K562 (cell line): ENCODE results near the gene DMXL1. TPM values are rescaled to one million over a fixed set of nuclear protein-coding genes. Genes with fewer than 3 reads are reported as not detected.

ENCODE experiments used
- BACH1 ChIP-seq: fragments of 200-800 bp; sonication (Bioruptor generic); IDR thresholded peaks from 2 replicates; pipeline ENCODE4 v1.6.1; 2016; ENCODE audit warnings: missing genetic modification characterization, missing compliant biosample characterization
- CHCHD3 ChIP-seq: fragments of 250-450 bp; sonication (Bioruptor Pico); IDR thresholded peaks from 2 replicates; pipeline ENCODE4 v2.1.2; 2022; ENCODE audit warnings: mild to moderate bottlenecking
- CHD1 ChIP-seq: fragments of 200-600 bp; sonication (generic); IDR thresholded peaks from one replicate; pipeline ENCODE4 v1.6.1; 2012; ENCODE audit warnings: mild to moderate bottlenecking, moderate library complexity, low read length, inconsistent platforms
- FOXK2 ChIP-seq, 2 experiments: fragments of 450-650 bp; IDR thresholded peaks in 1 of 2; conservative IDR thresholded peaks in 1 of 2; 2 replicates each; pipeline ENCODE4 v1.6.1; 2016; ENCODE audit warnings: low read depth in 2 of 2, mild to moderate bottlenecking in 1 of 2
- RBM39 ChIP-seq: fragments of 200-400 bp; formaldehyde crosslinking; optimal IDR thresholded peaks from 2 replicates; pipeline ENCODE3; 2018; ENCODE audit warnings: low read depth, low read length
- THRAP3 ChIP-seq: fragments of 450-650 bp; IDR thresholded peaks from 2 replicates; pipeline ENCODE4 v1.6.1; 2016; ENCODE audit warnings: mild to moderate bottlenecking, inconsistent platforms, borderline replicate concordance
- ZBTB1 ChIP-seq: sonication (generic); formaldehyde crosslinking; IDR thresholded peaks from 2 replicates; pipeline ENCODE4 v1.8.1; 2023; ENCODE audit warnings: missing genetic modification reagents, low read depth, mild to moderate bottlenecking, borderline replicate concordance
- ZBTB7A ChIP-seq: IDR thresholded peaks from 2 replicates; pipeline ENCODE4 v1.6.1; 2011; ENCODE audit warnings: low read depth, mild to moderate bottlenecking, low read length, moderate library complexity, borderline replicate concordance; ENCODE audit not compliant: control insufficient read depth
- ZFX ChIP-seq: sonication (generic); formaldehyde crosslinking; IDR thresholded peaks from 2 replicates; pipeline ENCODE4 v1.8.0; 2022; ENCODE audit warnings: mild to moderate bottlenecking, missing genetic modification reagents, moderate library complexity
- polyA plus RNA-seq, 8 experiments: library from polyadenylated mRNA; depleted of rRNA in 4 of 8; stranded (reverse) in 5 of 8; unstranded in 3 of 8; fragments of >200 nt; fragmentation: Nextera tagmentation in 2 of 8; fragmentation: Illumina TruSeq in 1 of 8; extraction: Ambion mirVana in 2 of 8; extraction: Trizol in 1 of 8; gene quantifications; 2 replicates each; pipeline versions ENCODE4 v1.2.1 to v1.2.3, GENCODE V29; 2011 to 2014; ENCODE audit warnings: inconsistent platforms in 1 of 8, missing spikeins in 1 of 8
- total RNA-seq, 7 experiments: library from RNA; depleted of rRNA in 6 of 7; stranded (reverse); fragments of >200 nt in 6 of 7; fragmentation: Illumina TruSeq in 2 of 7; extraction: Trizol in 2 of 7; gene quantifications; 2 replicates each; pipeline versions ENCODE4 v1.2.1 to v1.2.3, GENCODE V29; 2011 to 2021; ENCODE audit warnings: low replicate concordance in 1 of 7
- TF ChIP-seq, protein P1 (sequence below), 2 experiments: fragments of 450-650 bp; IDR thresholded peaks; 2 replicates each; pipeline ENCODE4 v1.6.1; 2016
- TF ChIP-seq, protein P2 (sequence below), 2 experiments: fragments of 450-650 bp in 1 of 2; sonication (generic) in 1 of 2; formaldehyde crosslinking in 1 of 2; IDR thresholded peaks; 2 replicates each; pipeline versions ENCODE4 v1.7.1 to v1.9.0; 2016 to 2022; ENCODE audit warnings: inconsistent platforms in 1 of 2, mild to moderate bottlenecking in 1 of 2, missing genetic modification reagents in 1 of 2

The DMXL1 gene
- total and polyA plus RNA-seq, 9 of the 15 experiments (the other 6 are each of a cell fraction or from before 2014, with no cell fraction given): 8.3 to 40.3 (median 30.6) TPM

DNA sequence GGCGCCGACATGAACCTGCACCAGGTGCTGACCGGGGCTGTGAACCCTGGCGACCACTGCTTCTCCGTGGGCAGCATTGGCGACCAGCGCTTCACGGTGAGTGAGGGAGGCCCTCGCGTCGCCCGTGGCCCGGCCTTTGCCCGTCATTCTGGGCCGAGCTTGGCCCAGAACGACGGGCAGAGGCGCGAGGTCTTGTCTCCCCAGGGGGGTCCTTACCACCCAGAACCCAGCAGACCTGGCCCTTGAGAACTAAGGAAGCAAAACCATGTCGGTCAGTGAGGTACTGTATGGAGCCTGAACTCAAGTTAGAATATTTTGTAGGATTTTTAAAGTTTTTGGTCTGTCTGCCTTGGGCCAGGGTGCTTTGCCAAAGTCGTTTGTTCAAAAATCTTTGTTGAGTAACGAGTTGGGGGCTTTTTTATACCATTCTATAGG is 691 bp downstream of the DMXL1 start (continued):
- TF ChIP-seq ZFX (CRISPR knock-in tag) (0 out of 2 replicates have a peak, but pooled peaks have one; percentile 73), ZBTB1 (CRISPR knock-in tag) (no peak; the same call in 1 of the 2 replicates), THRAP3 (no peak), CHCHD3 (CRISPR knock-in tag) (0 out of 2 replicates have a peak, but pooled peaks have one; percentile 56), CHD1 (peak; percentile 98), RBM39 (no peak), FOXK2 (conservative IDR thresholded peaks at IDR 0.05 in 1 of 2, IDR thresholded peaks at IDR 0.05 in 1 of 2; ENCODE audit: low read depth in 2 of 2) (no peak), BACH1 (tag) (no peak), ZBTB7A (no peak)
- TF ChIP-seq, protein P1, sequence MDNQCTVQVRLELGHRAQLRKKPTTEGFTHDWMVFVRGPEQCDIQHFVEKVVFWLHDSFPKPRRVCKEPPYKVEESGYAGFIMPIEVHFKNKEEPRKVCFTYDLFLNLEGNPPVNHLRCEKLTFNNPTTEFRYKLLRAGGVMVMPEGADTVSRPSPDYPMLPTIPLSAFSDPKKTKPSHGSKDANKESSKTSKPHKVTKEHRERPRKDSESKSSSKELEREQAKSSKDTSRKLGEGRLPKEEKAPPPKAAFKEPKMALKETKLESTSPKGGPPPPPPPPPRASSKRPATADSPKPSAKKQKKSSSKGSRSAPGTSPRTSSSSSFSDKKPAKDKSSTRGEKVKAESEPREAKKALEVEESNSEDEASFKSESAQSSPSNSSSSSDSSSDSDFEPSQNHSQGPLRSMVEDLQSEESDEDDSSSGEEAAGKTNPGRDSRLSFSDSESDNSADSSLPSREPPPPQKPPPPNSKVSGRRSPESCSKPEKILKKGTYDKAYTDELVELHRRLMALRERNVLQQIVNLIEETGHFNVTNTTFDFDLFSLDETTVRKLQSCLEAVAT (IDR thresholded peaks at IDR 0.05): 0 out of 4 replicates have a peak, but pooled peaks of 1 of the 2 experiments have one; percentile 30
- TF ChIP-seq, protein P2, sequence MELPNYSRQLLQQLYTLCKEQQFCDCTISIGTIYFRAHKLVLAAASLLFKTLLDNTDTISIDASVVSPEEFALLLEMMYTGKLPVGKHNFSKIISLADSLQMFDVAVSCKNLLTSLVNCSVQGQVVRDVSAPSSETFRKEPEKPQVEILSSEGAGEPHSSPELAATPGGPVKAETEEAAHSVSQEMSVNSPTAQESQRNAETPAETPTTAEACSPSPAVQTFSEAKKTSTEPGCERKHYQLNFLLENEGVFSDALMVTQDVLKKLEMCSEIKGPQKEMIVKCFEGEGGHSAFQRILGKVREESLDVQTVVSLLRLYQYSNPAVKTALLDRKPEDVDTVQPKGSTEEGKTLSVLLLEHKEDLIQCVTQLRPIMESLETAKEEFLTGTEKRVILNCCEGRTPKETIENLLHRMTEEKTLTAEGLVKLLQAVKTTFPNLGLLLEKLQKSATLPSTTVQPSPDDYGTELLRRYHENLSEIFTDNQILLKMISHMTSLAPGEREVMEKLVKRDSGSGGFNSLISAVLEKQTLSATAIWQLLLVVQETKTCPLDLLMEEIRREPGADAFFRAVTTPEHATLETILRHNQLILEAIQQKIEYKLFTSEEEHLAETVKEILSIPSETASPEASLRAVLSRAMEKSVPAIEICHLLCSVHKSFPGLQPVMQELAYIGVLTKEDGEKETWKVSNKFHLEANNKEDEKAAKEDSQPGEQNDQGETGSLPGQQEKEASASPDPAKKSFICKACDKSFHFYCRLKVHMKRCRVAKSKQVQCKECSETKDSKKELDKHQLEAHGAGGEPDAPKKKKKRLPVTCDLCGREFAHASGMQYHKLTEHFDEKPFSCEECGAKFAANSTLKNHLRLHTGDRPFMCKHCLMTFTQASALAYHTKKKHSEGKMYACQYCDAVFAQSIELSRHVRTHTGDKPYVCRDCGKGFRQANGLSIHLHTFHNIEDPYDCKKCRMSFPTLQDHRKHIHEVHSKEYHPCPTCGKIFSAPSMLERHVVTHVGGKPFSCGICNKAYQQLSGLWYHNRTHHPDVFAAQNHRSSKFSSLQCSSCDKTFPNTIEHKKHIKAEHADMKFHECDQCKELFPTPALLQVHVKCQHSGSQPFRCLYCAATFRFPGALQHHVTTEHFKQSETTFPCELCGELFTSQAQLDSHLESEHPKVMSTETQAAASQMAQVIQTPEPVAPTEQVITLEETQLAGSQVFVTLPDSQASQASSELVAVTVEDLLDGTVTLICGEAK (IDR thresholded peaks at IDR 0.05): no peak
- TF ChIP-seq, protein P2 (CRISPR knock-in tag; IDR thresholded peaks at IDR 0.05): no peak
